GM20000 (cell line): ENCODE data around the gene MRRF.
"Not testable (repeated sequence)": the region's sequence is repeated elsewhere in the genome, so short reads cannot be mapped to it uniquely, and the experiment has no call there.

Source experiments
- DNase-seq: peaks from one replicate; pipeline ENCODE4 v3.0.0; 2012; ENCODE audit warnings: low spot score
- TF ChIP-seq, protein P1 (sequence below): IDR thresholded peaks from 2 replicates; pipeline ENCODE4 v1.5.1; 2012; ENCODE audit warnings: mild to moderate bottlenecking, control low read depth; ENCODE audit errors: extremely low read depth, missing control alignments

MRRF gene

DNA sequence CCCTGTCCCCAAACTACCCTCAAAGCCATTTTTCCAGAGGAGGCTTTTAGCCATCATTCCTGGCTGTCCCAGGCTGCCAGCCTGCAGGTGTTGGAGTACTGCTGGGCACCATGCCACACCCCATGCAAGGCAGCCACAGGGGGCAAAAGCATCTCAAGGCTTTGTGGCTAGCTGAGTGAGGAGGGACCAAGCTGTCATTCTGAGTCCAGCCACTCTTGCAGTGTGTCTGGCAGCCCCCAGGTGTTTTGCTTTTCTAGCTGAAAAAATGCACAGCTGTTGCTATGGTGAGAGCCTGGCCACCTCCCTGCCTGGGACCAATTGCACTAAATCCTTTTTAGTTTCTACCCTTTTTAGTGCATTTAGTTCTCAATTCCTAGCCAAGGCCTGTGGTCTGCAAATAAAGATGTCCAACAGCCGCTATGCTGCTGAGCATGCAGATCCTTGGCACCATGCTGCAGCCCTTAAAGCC lies 55.8 kb downstream of the MRRF start:
- TF ChIP-seq, protein P1, sequence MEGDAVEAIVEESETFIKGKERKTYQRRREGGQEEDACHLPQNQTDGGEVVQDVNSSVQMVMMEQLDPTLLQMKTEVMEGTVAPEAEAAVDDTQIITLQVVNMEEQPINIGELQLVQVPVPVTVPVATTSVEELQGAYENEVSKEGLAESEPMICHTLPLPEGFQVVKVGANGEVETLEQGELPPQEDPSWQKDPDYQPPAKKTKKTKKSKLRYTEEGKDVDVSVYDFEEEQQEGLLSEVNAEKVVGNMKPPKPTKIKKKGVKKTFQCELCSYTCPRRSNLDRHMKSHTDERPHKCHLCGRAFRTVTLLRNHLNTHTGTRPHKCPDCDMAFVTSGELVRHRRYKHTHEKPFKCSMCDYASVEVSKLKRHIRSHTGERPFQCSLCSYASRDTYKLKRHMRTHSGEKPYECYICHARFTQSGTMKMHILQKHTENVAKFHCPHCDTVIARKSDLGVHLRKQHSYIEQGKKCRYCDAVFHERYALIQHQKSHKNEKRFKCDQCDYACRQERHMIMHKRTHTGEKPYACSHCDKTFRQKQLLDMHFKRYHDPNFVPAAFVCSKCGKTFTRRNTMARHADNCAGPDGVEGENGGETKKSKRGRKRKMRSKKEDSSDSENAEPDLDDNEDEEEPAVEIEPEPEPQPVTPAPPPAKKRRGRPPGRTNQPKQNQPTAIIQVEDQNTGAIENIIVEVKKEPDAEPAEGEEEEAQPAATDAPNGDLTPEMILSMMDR: no peak
- DNase-seq: no peak

DNA sequence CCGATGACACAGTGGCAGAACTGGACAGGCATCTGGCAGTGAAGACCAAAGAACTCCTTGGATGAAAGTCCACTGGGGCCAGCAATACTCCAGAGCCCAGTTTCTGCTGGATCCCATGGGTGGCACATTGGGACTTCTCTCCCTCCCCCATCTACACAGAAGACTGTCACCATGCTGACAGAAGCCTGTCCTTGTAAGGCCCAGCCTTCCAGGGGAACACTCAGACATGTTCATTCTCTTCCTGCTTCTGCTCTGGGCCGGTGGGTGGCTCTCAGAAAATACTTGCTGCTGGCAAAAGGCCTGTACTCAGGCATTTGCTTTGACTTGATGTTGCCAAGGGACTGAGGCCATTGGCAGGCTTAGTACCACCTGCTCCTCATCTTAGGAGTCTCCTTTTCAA lies 57.9 kb downstream of the MRRF start:
- DNase-seq: no peak
- TF ChIP-seq, protein P1: no peak

DNA sequence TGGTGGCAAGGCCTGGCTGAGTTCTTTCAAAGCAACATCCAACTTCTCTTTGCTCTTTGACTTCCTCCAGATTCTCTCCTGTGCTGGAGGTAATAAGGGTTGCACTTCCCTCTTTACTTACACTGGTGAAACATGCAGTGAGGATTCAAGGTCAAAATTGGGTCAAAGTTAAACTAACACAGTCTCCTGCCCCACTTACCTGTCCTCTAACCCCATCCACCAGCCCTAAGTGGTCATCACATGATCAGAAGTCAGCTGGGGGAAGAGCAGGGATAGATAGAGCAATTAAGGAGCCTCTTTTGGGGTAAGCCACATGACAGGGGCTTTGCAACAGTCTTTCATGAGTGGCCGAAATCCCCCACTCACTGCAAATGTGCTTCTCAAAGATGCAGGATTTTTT lies 60.0 kb downstream of the MRRF start:
- not testable (repeated sequence) for DNase-seq

DNA sequence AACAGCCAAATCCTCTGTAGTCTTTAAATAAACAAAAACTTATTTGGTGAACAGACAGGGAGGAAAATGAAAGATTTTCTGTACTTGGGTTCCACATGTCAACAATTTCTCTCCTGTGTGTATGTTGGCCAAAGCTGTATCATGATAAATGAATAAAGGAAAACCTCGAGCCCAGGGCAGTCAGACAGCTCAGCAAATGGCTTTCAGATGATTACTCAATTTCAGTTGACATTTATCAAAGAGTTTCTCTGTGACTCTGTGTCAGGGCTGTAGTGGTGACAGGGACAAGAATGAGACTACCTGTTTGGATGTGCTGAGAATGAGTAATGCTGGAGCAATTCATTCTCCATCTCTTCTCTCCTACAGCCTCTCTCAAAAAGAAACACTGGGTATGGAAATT lies 60.4 kb downstream of the MRRF start:
- no peak for DNase-seq
- TF ChIP-seq, protein P1: no peak

DNA sequence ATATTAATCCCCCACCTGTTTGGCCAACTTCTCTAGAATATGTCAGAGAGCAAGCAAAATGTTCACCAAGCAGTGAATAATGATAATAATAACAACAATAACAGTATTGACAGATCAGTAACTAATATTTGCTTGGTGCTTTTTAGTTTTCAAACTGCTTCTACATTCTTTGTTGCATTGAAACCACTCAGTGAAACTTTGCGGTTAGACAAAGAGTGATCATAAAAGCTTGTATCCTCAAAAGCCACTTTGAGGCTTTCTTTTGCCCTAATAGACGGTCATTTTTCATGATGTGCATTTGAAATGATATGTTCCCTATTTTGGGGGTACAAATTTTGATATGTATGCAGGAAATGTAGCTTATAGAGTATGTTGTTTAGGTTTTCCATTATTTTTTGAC lies 62.5 kb downstream of the MRRF start:
- TF ChIP-seq, protein P1: no peak
- DNase-seq: peak; percentile 8

DNA sequence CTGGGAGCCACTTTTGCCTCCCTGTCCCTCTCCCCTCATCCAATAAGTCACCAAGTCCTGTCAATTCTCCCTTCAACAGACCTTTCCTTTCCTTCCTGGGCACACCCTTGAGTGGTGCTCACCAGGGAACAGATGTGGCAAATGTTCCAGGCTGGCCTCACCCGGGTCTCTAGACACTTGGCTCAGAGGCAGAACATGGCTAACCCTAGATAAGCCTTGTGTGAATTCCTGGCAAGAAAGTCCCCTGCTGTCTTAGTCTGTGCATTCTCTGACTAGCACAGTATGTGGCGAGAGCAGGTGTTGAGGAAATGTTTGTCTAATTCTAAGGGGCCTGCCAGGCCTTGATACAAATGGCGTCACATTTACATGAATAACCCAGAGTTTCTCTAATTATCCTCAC lies 64.9 kb downstream of the MRRF start:
- no peak for DNase-seq
- TF ChIP-seq, protein P1: no peak

DNA sequence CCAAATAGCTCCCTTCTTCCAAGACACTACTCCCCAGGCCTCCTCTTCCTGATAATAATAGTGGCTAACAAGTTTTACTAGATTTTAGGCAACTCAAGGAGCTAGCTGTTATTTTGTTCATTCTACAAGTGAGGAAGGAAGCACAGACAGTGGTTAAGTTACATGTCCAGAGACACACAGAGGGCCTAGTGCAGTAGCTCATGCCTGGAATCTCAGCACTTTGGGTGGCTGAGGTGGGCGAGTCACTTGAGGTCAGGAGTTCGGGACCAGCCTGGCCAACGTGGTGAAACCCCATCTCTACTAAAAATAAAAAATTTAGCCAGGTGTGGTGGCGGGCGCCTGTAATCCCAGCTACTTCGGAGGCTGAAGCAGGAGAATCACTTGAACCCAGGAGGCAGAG lies 65.8 kb downstream of the MRRF start:
- DNase-seq: not testable (repeated sequence)

DNA sequence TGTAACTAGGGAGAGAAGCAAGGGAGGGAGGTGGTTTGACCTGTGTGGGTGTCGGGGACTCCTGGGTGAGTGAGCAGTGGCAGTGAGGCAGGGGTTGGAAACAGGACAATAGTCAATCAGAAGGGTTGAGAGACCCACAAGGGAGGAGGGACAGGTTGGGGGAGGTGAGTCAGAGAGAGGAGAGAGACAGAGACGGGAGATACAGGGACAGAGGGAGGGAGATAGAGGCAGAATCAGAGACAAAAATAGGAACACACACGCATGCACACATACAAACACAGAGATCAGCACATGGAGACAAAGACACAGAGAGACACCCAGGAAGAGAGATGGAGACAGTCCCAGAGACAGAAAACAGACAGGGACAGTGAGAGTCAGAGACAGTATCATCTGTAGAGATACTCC lies 66.8 kb downstream of the MRRF start:
- no peak for DNase-seq
- TF ChIP-seq, protein P1: no peak

DNA sequence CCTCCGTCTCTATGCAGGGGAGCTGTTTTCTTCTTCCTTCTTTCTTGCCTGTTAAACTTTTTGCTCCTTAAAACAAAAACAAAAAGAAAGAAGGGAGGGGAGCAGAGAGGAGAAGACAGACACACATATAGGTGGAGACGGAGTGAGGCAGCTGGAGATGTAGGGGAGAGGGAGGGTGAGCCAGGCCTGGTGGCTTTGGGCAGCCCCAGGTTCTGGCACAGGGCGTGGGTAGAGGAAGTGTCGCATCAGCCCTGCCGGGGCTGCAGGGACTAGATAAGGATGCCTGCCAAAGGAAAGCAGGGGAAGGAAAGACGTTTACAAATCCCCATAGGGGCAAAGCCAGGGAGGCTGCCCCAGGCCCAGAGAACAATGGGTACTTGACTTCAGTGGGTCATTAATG lies 67.4 kb downstream of the MRRF start:
- DNase-seq: no peak
- TF ChIP-seq, protein P1: no peak
